COLO668 (cell line): ENCODE results near the gene NEURL1B.

Source experiments
- DNase-seq: peaks from one replicate; lab custom pipeline; 2025; ENCODE audit not compliant: unreplicated experiment; lab: John Stamatoyannopoulos, UW

Gene NEURL1B

DNA sequence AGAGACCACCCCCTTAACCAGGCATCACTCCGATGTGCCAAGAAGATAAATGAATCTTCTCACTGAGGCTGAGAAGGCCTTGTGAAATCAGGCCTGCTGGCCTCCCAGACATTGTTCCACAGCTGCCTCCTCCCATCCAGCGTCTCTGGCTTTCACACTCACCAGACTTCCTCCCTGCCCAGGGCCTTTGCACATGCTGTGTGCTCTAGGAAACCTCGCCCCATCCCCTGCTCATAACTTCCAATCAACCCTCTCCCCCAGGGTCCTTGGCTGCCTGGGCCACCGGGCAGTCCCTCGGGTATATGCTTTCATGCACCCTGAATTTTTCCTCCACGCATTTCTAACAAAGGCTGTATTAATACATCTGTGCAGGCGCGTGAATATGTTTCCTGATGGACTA, 71.5 kb downstream of the NEURL1B start:
- no peak for DNase-seq

DNA sequence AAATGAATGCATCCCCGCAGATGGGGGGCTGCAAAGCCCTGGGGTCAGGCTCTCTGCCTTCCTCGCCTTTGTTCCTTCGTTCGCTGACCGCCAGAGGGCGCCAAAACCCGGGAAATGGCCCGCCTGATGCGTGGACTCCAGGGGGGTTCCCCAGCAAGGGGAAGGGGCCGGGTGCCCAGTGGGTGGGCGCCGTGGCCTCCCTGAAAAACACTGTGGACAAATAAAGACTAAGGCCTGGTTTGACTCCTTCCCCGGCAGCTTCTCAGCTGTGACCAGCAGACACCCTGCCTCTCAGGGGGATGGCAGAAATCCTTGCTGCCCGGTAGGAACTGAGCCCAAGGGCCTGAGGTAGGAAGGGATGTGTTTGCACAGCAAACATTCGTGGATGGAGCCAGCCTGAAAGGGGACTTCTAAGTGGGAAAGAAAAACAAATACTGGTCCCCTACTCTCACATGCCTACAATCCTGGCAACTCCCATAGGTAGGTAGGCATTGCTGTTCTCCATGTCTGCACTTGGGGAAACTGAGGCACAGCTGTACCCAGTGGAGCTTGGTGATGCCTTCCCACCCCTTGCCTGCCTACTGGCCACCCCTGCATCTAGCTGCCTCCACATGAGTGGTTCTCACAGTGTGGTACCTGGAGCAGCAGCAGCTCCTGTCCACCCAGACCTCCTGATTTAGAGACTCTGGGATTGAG, 72.2 kb downstream of the NEURL1B start:
- DNase-seq, result peak; percentile 35

DNA sequence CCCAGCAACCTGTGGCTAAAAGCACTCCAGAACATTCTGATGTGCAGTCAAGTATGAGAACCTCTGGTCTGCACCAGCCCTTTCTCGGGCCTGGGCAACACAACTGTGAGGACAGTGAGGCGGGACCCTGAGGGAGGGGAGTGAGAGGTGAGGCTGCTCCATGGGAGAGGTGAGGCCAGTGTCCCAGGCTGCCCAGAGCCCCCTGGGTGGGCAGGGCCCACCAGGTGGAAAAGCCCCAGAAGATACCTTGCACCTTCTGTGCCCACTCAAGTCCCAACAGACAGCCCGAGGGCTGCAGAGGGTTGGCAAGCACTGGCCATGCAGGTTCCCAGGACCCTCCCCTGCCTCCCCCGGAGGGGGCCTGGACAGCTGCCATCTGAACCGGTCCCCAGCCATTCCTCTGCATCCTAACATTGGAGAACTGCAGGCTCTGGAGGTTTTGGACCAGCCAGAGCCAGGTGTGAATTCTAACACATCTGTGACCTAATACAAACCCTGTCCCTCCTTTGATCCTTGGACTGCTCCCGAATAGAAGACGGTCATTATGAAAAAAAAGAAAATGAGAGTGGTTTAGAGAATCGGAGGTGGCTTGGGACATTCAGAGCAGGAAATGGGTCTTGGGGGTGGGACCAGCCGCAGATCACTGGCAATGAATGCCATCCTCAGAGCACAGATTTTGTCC, 72.9 kb downstream of the NEURL1B start:
- no peak for DNase-seq

DNA sequence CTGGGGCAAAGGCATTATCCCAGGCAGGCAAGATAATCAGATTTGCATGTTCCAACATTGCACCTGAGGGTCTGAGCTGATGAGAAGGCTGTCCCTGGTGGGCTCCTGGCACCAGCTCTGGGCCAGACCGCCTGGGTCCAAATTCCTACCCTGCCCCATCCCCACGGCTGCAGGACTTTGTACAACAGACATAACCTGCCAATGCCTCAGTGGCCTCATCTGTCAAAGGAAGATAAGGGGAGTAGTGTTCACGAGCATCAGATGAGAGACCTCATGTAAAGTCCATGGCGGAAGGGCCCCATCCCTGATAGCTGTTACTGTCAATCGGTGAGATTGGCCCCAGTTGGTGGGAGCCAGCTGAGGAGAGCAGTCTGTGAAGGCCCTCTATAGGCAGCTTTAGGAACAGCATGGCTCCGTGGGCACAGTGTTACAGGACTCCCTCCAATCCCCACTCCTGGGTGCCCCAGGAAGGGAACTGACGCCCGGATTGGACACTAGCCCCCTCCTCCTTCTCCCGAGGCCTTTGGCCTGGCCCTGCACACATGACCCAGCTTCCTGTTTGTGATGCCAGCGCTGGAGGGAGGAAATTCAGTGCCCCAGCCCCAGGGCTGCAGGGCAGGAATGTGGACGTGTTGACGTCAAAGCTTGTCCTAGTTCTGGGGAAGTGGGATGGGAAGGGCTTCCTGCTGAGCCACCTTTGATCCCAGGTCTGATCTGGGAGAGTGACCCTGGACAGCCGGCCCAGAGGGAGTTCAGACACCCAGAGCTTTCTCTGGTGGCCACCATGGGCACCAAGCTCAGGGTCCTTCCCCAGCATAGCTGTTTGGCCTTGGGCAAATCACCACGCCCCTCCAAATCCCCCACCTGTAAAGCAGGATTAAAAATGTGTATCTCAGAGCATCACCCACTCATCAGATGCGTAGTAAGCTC, 73.7 kb downstream of the NEURL1B start:
- DNase-seq, result peak; percentile 58

DNA sequence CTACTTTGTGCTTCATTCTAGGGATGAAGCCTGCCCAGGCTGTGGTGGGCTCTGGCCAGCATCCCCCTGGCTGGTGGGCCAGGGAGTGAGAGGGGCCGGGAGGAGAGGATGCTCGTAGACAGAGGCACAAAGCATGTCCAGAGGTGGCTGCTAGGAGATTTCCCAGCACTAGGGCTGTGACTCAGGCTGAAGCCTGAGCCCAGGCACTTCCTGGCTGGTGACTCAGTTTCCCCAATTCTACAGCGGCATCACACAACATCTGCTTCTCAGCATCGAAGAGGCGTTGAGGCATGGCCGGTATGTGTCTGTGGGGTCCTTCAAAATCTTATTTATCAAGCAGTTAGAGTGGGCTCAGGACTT, 74.3 kb downstream of the NEURL1B start:
- DNase-seq, result no peak

DNA sequence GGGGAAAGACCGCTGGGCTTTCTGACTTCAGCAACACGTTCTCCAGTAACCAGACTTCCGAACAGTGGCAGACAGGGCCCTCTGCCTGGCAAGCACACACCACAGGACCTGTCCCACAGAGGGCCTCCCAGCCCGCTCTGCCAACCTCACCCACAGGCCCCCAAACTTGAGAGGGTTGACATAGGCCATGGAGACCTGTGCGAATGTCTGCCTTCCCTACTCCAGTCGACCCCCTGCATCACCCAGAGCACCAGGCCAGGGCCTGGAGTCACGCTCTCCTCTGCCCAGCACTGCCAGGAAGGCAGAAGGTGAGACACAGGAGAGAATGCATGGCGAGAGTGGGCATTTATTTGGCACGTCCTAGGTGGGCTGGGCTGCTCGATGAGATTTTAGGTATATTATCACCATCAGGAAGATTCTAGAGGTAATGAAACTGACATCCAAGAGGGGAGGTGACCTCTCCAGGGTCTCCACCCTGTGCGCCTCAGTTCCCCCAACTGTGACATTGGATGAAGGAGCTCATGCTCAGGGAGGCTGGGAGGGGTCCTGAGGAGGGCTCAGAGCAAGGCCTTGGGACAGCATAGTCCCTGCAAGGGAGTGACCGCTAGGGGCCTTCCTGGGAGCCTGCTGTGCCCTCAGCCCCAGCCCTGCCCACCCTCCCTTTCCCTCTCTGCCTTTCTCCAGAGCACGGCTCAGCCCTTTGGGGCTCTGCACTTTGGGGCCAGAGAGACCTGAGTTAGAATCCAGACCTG, 75.0 kb downstream of the NEURL1B start:
- no peak for DNase-seq

DNA sequence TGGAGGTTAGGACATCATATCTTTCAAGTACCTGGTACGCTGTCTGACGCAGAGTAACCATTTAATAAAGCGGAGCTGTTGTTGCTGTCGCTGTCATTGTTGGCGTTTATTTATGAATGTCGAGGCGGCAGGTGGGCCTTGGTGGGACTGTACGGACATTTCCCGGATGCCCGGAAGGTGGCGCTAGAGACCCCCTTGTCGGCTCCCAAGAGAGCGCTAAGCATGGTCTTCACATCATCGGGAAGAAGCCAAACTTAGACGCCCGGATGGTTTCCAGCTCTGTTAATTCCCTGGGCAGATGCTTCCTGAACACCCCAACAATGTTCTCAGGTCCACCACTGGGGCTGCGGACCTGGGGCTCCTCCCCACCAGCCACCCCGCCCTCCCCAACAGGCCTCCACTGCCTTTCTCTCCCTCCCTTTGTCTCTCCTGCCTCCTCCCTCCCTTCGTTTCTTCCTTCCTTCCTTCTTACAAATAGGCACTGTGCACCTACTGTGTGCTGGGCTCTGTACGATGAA, 75.8 kb downstream of the NEURL1B start:
- DNase-seq, result peak; percentile 69

DNA sequence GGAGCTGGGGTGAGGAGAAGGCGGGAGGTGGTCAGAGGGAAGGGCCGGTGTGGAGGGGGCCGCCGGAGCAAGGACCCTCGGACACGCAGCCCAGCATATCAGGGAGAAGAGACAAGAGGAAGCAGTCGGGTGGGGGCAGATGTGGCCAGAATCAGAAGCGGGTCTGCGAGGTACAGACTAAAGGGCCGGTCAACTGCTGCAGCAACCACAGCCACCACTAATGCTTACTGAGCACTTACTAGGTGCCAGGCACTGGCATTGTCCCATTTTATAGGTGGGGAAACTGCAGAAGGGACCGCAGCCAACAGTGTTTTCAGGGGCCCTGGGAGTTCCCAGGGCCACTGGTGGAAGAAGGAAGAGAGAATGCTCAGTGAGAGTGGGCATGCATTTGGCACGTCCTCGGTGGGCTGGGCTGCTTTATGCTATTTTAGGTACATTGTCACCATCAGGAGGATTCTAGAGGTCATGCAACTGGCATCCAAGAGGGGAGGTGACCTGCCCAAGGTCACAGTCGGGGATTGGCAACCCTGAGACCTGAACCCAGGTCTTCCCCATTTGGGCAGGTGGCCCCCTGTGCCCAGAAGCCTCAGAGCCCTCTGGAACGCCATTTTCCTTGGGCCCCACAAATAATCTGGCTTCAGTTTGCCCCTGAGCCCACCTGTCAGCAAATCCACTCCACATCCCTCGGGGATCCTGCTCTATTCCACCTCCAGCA, 76.6 kb downstream of the NEURL1B start:
- no peak for DNase-seq

DNA sequence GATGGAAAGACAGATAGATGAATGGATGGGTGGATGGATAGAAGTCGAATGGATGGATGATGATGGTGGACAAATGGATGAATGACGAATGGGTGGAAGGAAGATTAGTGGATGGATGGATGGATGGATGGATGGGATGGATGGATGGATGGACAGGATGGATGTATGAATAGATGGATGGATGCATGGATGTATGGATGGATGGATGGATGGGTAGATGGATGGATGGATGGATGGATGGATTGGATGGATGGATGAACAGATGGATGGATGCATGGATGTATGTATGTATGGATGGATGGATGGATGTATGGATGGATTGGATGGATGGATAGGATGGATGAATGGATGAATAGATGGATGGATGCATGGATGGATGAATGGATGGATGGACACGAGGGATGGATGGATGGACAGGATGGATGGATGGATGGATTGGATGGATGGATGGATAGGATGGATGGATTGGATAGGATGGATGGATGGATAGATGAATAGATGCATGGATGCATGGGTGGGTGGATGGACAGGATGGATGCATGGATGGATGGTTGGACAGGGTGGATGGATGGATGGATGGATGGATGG, 77.6 kb downstream of the NEURL1B start:
- DNase-seq, result no peak

DNA sequence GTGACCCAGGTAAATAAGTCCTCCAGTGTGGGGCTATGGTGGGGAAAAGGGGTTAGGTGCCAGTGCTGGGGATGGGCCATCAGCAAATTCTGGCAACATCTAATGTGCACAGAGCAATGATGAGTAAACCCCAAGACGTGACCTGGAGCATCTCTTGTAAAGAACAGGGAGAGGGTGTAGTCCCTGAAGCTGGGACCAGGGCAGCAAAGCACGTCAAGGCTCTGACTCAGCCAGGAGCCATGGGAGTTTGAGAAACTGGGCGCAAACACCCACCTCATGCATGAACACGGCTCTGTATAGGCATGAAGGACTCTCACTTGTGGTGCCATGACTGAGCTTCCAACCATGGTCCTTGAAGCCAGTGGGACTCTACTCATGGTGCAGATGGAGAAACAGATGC, 78.1 kb downstream of the NEURL1B start:
- no peak for DNase-seq

DNA sequence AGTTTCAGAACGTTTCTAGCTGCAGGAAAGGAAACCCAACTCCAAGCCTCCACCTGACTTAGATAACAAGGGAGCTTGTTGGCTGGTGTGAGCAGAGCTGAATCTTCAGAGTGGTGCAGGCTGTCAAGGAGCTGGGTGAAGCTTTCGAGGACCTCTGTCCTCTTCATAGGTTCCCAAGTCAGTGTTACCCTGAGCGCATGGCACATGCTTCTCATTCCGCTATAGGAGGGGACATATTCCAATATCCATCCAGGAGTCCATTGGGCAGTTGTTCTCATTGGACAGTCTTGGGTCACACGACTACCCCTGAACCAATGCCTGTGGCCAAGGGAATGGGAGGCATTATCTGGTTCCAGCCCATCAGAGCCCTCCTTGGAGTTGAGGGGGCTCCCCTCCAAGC, 79.6 kb downstream of the NEURL1B start:
- no peak for DNase-seq

DNA sequence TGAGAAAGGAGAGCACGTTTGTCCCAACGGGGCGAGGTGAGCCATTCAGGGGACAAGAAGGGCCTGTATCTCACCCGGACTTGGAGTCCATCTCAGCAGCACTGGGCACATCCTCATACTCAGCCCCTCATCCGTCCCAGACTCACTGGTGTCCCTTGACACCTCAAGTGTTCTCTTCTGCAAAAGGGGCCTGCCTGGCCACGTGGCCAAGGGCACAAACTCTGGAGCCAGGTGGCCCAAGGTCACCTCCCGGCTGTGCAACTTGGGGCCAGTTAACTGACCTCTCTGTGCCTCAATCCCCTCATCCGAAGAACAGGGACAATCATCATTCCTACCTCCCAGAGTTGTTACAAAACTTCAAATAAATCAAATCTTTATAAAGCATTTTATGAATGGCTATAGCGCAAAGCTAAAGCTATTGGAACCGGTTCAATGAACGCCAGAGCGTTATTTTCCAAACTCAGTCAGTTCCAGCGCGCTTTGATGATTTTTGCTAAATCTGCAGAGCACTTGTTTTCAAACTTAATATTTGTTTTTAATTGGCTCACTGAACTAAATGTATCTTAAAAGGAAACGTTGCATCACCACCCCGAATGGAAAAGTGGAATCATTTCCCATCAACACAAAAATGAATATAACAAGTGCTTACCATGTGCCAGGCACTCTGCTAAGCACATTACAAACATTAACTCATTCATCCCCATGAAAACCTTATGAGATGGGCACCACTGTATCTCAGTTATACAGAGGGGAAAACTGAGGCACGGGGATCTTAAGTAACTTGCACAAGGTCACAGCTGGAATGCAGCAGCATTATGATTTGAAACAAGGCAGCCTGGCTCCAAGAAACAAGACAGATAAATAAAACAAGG, 80.6 kb downstream of the NEURL1B start:
- no peak for DNase-seq

DNA sequence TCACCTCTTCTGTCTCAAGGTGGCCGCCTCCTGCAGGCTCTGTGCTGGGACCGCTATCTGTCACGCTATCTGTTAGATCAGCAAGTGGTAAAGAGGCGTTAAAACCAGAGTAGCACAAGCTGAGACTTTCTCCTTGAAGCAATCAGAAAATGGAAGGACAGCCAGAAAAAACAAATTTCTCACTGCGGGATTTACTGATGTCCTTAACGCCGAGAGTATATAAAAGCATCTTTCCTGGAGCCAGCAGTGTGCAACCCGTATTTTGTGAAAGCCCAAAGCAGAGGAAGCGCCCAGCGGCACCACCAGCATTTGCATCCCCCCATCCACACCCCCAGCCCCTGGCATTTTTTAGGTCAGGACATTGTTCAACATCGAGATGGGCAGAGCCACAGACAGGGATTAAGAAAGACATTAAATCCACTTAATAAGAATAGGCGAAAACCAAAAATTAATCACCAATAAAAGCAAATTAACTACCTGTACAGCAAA, 81.3 kb downstream of the NEURL1B start:
- no peak for DNase-seq

DNA sequence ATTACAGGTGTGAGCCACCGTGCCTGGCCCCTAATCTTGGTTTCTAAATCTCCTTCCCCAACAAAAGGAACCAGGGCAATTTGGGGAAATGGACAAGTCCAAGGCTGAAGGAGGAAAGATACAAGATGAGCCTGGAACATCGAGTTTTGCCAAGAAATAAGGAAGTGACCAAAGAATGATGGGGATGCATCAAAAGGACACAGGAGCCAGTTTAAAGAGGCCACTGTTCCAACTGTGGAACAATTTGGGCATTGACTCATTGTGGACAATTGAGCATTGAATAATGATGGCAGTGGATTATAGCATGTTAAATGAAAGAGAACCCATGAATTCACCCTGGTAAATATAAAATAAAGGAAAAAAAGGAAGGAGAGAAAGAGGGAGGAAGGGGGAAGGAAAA, 82.4 kb downstream of the NEURL1B start:
- DNase-seq, result no peak

DNA sequence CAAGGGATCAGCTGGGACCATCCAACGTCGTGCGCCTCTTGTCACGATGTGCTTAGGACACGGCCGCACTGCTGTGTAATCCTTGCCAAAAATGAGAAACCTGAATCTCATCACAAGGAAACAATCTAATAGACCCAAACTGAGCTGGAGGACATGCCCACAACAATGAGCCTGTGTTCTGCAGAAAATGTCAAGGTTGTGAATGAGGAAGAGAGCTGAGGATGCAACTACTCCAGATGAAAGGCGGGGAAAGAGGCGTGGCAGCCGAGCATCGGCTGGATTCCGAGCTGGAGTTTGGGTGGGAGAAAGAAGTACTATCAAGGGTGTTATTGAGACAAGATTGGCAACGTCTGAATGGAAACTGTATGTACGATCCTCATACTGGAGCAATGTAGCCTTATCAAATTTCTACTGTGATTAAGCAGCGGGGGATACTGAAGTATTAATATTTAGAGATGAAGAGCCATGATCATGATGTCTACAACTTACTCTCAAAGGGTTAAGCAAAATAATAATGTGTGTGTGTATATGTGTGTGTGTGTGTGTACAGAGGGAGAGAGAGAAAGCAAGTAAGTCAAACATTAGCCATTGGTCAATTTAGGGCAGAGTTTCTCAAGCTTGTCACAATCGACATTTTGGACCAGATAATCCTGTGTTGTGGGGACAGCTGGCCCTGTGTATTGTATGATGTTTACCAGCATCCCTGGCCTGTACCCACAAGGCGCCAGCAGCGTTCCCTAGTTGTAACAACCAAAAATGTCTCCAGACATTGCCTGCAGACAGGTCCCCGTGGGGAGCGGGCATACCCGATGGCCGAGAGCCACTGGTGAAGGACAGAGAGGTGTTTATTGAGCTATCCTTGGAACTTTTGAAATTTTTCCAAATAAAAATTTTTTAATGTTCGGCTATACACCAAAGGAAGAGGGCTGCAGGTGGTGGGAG, 83.5 kb downstream of the NEURL1B start:
- no peak for DNase-seq

DNA sequence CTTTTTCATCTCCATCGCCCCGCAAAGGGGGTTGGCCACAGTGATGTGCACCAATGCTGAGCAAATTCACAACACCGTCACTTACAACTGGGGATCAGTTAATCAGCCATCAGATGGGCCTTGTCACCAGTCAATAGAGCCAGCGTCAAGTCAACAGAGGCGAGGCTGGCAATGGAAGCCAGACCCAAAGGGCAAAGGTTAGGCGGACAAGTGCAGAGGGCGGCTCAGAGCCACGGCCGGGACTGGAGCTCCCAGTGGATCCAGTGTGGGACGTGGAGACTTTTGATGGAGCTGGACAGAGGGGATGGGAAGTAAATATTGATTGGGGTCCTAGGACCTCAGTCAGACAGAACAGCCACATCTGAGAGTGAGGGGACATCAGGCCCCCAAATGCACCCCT, 84.2 kb downstream of the NEURL1B start:
- no peak for DNase-seq

DNA sequence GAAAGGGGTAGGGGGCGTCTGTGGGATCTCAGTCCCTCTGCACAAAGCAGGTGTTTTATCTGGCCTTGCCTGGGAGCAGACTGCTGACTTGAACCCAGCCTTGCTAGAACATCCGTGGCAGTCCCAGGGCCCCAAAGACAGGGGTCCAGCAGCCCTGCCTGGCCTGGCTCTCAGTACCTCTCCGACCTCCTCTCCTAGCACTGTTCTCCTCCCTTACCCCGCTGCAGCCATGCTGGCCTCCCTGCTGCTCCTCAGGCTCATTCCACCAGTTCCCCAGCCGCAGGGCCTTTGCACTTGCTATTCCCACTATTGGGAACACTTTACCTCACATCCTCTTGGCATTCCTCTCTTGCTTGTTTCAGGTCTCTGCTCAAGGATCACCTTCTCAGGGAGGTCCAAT, 84.7 kb downstream of the NEURL1B start:
- DNase-seq, result no peak

DNA sequence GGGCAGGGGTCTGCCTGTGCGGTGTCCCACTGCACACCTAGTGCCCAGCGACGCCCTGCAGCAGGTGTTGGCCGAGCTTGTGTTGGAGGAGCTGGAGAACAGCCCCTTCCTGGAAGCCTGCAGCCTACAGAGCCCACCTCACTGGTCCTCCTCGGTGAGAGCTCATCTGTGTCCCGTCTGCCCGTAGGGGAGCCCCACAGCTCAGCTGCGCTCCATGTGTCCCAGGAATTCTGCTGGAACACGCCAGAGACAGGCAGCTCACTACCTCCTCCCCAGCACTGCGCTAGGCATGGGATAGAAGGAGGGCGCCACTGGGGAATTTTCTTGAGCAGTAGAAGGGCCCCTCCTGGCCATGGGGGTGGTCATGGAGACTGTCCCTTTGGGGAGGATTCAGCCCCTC, 85.9 kb downstream of the NEURL1B start:
- no peak for DNase-seq
